C4-2B (cell line): Measurements from ENCODE around the gene EIF5B.

Source experiments
- H3K27ac ChIP-seq: fragments of 450-650 bp; 2 replicates; pipeline ENCODE4 v1.5.1; 2017
- ZFX ChIP-seq: fragments of 450-650 bp; IDR thresholded peaks from 2 replicates; pipeline ENCODE4 v1.6.1; 2017
- TF ChIP-seq, protein P1 (sequence below): fragments of 450-650 bp; conservative IDR thresholded peaks from 2 replicates; pipeline ENCODE4 v1.5.1; 2017; ENCODE audit warnings: mild to moderate bottlenecking

Gene EIF5B

DNA sequence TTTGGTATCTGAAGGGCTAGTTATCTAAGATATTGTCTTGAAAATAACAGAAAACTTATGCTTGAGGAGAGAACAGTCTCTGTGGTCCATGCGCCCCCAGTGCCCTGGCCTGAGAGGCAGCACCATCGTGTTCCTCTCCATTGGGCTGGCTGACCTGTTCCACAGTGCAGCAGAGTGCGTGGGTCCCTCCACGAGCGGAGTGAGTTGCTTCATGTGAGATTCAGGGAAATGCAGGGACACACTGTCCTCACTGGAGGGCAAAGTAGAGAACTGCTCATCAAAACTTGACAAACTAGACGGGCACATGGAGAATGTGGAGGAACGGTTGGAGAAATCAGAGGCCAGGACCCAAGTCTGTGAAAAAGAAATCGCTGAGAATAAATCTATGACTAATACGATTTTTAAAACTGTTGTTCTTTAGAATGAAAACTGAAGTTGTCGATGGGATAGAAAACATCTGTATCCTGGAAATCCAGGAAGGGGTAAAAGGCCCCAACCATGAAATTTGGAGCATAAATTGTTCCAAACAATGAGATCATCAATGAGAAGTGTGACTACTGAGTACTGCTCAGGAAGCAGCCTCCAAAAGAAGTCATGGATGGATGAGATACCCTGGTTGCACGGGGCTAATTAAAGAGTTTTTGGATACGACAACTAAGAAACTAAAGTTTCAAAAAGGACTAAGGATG is 94.5 kb downstream of the EIF5B start:
- H3K27ac ChIP-seq = 0 out of 2 replicates have a peak overlapping the region, but pooled peaks have one; percentile 32
- TF ChIP-seq, protein P1, sequence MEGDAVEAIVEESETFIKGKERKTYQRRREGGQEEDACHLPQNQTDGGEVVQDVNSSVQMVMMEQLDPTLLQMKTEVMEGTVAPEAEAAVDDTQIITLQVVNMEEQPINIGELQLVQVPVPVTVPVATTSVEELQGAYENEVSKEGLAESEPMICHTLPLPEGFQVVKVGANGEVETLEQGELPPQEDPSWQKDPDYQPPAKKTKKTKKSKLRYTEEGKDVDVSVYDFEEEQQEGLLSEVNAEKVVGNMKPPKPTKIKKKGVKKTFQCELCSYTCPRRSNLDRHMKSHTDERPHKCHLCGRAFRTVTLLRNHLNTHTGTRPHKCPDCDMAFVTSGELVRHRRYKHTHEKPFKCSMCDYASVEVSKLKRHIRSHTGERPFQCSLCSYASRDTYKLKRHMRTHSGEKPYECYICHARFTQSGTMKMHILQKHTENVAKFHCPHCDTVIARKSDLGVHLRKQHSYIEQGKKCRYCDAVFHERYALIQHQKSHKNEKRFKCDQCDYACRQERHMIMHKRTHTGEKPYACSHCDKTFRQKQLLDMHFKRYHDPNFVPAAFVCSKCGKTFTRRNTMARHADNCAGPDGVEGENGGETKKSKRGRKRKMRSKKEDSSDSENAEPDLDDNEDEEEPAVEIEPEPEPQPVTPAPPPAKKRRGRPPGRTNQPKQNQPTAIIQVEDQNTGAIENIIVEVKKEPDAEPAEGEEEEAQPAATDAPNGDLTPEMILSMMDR = no peak
- no peak for TF ChIP-seq ZFX

DNA sequence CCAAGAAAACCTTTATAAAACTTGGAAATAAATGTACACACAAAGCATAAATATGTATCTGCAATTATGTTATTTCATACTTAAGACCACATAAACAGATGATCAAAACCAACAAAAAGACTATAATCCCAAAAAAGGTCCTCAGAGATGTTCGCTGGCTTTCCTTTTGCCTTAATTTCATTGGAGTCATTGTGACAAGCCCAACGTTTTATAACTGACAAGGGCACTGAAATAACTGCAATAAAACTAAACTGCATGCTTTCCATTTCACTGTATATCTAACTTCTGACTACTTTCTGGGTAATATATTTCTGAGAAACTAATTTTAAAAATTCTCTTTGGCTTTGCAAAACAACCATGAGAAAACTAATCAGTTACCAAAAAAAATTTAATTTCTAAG is 96.2 kb downstream of the EIF5B start:
- H3K27ac ChIP-seq = no peak overlapping the region
- TF ChIP-seq, protein P1 = no peak
- no peak for TF ChIP-seq ZFX

- H3K27ac ChIP-seq = no peak overlapping the region
- TF ChIP-seq, protein P1 = no peak
- TF ChIP-seq ZFX = no peak
These were observed 99.7 kb downstream of the EIF5B start for GRCh38 chr2:99436874-99437273.

- H3K27ac ChIP-seq = no peak overlapping the region
- TF ChIP-seq, protein P1 = no peak
- TF ChIP-seq ZFX = no peak
These were observed 102.8 kb downstream of the EIF5B start for GRCh38 chr2:99439971-99440505.

GRCh38 chr2:99442837-99443236 is 105.6 kb downstream of the EIF5B start:
- no peak for TF ChIP-seq ZFX
- TF ChIP-seq, protein P1 = 0 out of 2 replicates have a peak, but pooled peaks have one; percentile 9
- no peak overlapping the region for H3K27ac ChIP-seq

DNA sequence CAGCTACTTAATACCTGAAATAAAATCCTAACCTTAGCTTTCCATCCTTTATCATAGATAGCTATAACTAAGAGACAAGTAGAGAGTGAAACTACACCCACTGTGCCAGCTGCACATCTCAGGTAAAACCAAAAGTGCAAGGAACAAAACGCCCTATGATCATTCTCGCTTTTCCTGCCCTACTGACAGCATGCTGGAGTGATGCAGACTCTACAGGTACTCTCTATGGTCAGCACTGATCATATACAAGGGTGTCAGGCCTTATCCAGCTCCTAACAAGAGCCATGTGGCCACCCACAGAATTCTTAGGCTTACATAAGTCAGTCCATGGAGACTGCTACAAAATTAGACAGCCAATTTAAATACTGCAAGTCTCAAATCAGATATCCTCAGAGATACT is 107.0 kb downstream of the EIF5B start:
- H3K27ac ChIP-seq = no peak overlapping the region
- no peak for TF ChIP-seq ZFX
- TF ChIP-seq, protein P1 = no peak

- no peak for TF ChIP-seq ZFX
- TF ChIP-seq, protein P1 = no peak
- H3K27ac ChIP-seq = no peak overlapping the region
These were observed 107.9 kb downstream of the EIF5B start for GRCh38 chr2:99445065-99445464.
